Tibial nerve (tissue), 4 donors: Measurements from ENCODE around the gene MED22. TPM values are rescaled to one million over a fixed set of nuclear protein-coding genes. Genes with fewer than 3 reads are reported as not detected.

Experiments
- DNase-seq, 2 donors: peaks; one replicate each; pipeline ENCODE4 v3.0.0-alpha.2; 2019; ENCODE audit warnings: low spot score in 2 of 2
- H3K27ac ChIP-seq, 4 donors: fragments of 200-600 bp; sonication (generic) in 3 of 4; one replicate each; pipeline ENCODE4 v1.5.1; 2017 to 2019; ENCODE audit warnings: mild to moderate bottlenecking in 1 of 4
- H3K27me3 ChIP-seq, 2 donors: fragments of 200-600 bp; sonication (generic) in 1 of 2; one replicate each; pipeline versions ENCODE4 v1.5.1 to v1.6.0; 2017 to 2019
- H3K36me3 ChIP-seq, 3 donors: fragments of 200-600 bp; sonication (generic); one replicate each; pipeline ENCODE4 v1.5.1; 2018 to 2019
- H3K4me1 ChIP-seq, 4 donors: fragments of 200-600 bp; sonication (generic) in 3 of 4; one replicate each; pipeline ENCODE4 v1.5.1; 2017 to 2019
- H3K4me3 ChIP-seq, 4 donors: fragments of 200-600 bp; sonication (generic) in 3 of 4; one replicate each; pipeline ENCODE4 v1.5.1; 2017 to 2019; ENCODE audit warnings: mild to moderate bottlenecking in 1 of 4, moderate library complexity in 1 of 4
- H3K9me3 ChIP-seq, 4 donors: fragments of 200-600 bp; sonication (generic) in 3 of 4; one replicate each; pipeline ENCODE4 v1.5.1; 2017 to 2019
- EP300 ChIP-seq, 2 donors: sonication (generic); formaldehyde crosslinking; IDR thresholded peaks; one replicate each; pipeline ENCODE4 v1.6.1; 2017; ENCODE audit warnings: antibody characterized with exemption in 2 of 2, mild to moderate bottlenecking in 1 of 2
- POLR2A ChIP-seq, 2 donors: fragments of 450-650 bp; IDR thresholded peaks; one replicate each; pipeline ENCODE4 v1.6.1; 2017; ENCODE audit warnings: antibody characterized with exemption in 2 of 2, mild to moderate bottlenecking in 2 of 2, moderate library complexity in 2 of 2
- WGBS, 2 donors: methylation state at CpG; one replicate each; pipeline ENCODE4 v1.1.5; 2018; 5-methylcytosine and 5-hydroxymethylcytosine counted together
- total RNA-seq, 4 donors: library from RNA; depleted of rRNA; stranded (reverse); fragments of >200 nt; gene quantifications; one replicate each; pipeline ENCODE4 v1.1.0, GENCODE V29; 2016
- TF ChIP-seq, protein P1 (sequence below), 5 experiments: fragments of 200-600 bp in 3 of 5; fragments of 450-650 bp in 2 of 5; sonication (generic) in 3 of 5; IDR thresholded peaks; one replicate each; pipeline ENCODE4 v1.5.1; 2016 to 2019; ENCODE audit warnings: antibody characterized with exemption in 5 of 5, mild to moderate bottlenecking in 3 of 5, moderate library complexity in 2 of 5

The MED22 gene
- total RNA-seq, 4 donors from 2014 or later: 29.3 to 63.6 (median 39.2) TPM

DNA sequence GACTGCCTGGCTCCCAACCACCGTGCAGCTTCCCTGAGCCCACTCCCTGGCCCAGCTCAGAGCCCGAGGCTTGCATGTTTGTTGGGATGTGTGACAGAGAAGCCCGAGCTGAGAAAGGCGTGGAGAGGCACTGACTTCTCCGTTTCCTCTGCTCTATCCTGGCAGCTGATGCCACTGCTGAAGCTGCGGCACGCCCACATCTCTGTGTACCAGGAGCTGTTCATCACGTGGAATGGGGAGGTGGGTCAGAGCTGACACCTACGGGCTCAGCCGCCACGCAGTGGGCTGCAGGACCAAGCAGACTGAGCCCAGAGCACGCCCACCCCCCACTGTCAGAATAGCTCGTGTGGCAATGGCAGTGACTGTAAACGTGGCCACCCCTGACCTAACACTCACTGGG, 37.5 kb upstream of the MED22 start:
- Histone ChIP-seq H3K27ac (no peak overlapping the region), H3K27me3 (no peaks in the 10 kb centered on the region), H3K36me3 (no peaks in the 10 kb centered on the region), H3K9me3 (no peaks in the 10 kb centered on the region), H3K4me3 (no peak overlapping the region), H3K4me1 (no peaks in the 10 kb centered on the region)
- WGBS, 2 donors: 86 to 88% methylated on average over 13 to 14 of the region's 14 CpGs
- TF ChIP-seq EP300 (IDR thresholded peaks at IDR 0.05) (no peak), POLR2A (IDR thresholded peaks at IDR 0.05) (no peak)
- TF ChIP-seq, protein P1, sequence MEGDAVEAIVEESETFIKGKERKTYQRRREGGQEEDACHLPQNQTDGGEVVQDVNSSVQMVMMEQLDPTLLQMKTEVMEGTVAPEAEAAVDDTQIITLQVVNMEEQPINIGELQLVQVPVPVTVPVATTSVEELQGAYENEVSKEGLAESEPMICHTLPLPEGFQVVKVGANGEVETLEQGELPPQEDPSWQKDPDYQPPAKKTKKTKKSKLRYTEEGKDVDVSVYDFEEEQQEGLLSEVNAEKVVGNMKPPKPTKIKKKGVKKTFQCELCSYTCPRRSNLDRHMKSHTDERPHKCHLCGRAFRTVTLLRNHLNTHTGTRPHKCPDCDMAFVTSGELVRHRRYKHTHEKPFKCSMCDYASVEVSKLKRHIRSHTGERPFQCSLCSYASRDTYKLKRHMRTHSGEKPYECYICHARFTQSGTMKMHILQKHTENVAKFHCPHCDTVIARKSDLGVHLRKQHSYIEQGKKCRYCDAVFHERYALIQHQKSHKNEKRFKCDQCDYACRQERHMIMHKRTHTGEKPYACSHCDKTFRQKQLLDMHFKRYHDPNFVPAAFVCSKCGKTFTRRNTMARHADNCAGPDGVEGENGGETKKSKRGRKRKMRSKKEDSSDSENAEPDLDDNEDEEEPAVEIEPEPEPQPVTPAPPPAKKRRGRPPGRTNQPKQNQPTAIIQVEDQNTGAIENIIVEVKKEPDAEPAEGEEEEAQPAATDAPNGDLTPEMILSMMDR (IDR thresholded peaks at IDR 0.05): no peak
- no peak for DNase-seq

DNA sequence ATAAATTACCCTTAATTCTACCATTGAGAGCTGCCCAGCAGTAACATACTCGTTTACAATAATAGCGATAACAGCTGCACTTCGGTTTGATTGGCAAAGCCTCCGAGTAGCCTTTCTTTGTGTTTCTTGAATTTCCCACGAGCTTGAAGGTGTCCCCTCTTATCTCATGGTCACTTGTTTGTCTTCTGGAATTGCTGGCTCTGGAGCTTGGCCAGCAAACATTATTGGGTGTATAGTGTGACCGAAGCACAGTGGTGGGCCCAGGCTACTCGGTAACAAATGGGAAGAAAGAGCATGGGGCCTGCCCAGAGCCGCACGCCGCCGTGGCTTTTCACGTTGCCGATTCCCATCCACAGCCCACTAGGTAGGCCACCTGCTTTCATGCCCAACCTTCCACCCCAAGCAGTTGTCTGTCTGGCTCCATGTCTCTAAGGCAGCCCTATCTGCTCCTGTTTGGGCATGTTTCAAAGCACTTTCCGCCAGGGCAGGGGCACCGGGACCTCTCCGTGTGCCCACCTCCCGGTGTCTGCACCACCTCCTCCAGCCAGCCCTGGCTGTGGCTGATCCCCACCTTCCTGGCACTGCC, 36.9 kb upstream of the MED22 start:
- TF ChIP-seq POLR2A (IDR thresholded peaks at IDR 0.05) (no peak), EP300 (IDR thresholded peaks at IDR 0.05) (no peak)
- TF ChIP-seq, protein P1 (IDR thresholded peaks at IDR 0.05): no peak
- H3K27me3 ChIP-seq: no peaks in the 10 kb centered on the region
- DNase-seq: no peak
- no peaks in the 10 kb centered on the region for H3K9me3 ChIP-seq
- 86 to 90% methylated on average over 17 of the region's 17 CpGs for WGBS, 2 donors
- H3K4me3 ChIP-seq: no peak overlapping the region
- no peaks in the 10 kb centered on the region for H3K36me3 ChIP-seq
- H3K27ac ChIP-seq: no peak overlapping the region
- no peaks in the 10 kb centered on the region for H3K4me1 ChIP-seq

DNA sequence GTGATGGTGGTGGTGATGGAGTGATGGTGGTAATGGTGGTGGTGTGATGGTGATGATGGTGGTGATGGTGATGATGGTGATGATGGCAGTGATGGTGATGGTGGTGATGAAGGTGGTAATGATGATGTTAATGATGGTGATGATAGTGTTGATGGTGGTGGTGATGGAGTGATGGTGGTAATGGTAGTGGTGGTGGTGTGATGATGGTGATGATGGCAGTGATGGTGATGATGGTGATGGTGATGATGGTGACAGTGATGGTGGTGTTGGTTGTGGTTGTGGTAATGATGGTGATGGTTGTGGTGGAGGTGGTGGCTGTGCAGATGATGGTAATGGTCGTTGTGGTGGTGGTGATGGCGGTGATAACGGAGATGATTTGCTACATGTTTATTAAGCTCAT, 35.5 kb upstream of the MED22 start:
- Histone ChIP-seq H3K9me3 (no peaks in the 10 kb centered on the region), H3K4me3 (no peak overlapping the region), H3K36me3 (no peaks in the 10 kb centered on the region), H3K27ac (no peak overlapping the region), H3K4me1 (peaks cover 0 to 7% (median 0%) of the 10 kb centered on the region in 4 donors), H3K27me3 (no peaks in the 10 kb centered on the region)
- no peak for TF ChIP-seq EP300 (IDR thresholded peaks at IDR 0.05)
- TF ChIP-seq, protein P1 (IDR thresholded peaks at IDR 0.05): no peak
- TF ChIP-seq POLR2A (IDR thresholded peaks at IDR 0.05): no peak
- WGBS, 2 donors: 93 to 99% methylated on average over 3 of the region's 3 CpGs
- DNase-seq: no peak

DNA sequence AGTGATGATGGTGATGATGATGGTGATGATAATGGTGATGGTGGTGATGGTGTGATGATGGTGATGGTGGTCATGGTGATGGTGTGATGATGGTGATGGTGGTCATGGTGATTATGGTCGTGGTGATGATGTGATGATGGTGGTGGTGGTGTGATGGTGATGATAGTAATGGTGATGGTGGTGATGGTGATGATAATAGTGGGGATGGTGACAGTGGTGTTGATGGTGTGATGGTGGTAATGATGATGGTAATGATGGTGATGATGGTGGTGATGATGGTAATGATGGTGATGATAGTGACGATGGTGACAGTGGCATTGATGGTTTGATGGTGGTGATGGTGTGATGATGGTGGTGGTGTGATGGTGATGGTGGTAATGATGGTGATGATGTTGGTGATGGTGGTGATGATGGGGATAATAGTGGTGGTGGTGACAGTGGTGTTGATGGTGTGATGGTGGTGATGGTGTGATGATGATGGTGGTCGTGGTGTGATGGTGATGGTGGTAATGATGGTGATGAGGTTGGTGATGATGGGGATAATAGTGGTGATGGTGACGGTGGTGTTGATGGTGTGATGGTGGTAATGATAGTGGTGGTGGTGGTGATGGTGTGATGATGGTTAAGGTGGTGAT, 34.7 kb upstream of the MED22 start:
- peaks cover 0 to 5% (median 0%) of the 10 kb centered on the region in 4 donors for H3K9me3 ChIP-seq

DNA sequence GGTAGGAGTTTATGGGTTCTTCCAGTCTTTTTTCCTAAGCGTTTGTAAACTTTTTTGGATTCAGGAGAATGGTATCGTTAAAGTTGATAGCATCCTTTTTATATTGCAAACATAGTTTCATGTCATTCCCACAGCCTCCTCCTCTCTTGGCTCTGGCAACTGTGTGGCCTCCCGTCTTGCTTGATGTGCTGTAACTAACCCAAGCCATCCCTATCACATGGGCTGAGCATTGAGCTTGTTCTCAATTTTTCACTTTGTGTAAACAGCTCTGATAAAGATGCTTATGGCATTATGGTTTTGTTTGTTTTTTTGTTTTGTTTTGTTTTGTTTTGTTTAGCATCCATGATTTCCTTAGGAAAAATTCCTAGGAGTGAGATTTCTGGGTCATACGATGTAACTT, 32.8 kb upstream of the MED22 start:
- Histone ChIP-seq H3K4me1 (peaks cover 0 to 16% (median 3%) of the 10 kb centered on the region in 4 donors), H3K9me3 (peaks cover 0 to 5% (median 0%) of the 10 kb centered on the region in 4 donors), H3K36me3 (no peaks in the 10 kb centered on the region), H3K27ac (no peak overlapping the region), H3K4me3 (no peak overlapping the region), H3K27me3 (no peaks in the 10 kb centered on the region)
- whole genome bisulfite sequencing, 2 donors: 77 to 84% methylated on average over 4 of the region's 4 CpGs
- TF ChIP-seq, protein P1 (IDR thresholded peaks at IDR 0.05): no peak
- TF ChIP-seq POLR2A (IDR thresholded peaks at IDR 0.05) (no peak), EP300 (IDR thresholded peaks at IDR 0.05) (no peak)
- DNase-seq: no peak

More for the DNA sequence above, 34.7 kb upstream of the MED22 start:
- no peak overlapping the region for H3K4me3 ChIP-seq
- TF ChIP-seq EP300 (IDR thresholded peaks at IDR 0.05) (no peak), POLR2A (IDR thresholded peaks at IDR 0.05) (no peak)
- TF ChIP-seq, protein P1 (IDR thresholded peaks at IDR 0.05): no peak
- H3K27me3 ChIP-seq: no peaks in the 10 kb centered on the region
- no peak for DNase-seq
- 91 to 96% methylated on average over 4 of the region's 4 CpGs for WGBS, 2 donors
- no peak overlapping the region for H3K27ac ChIP-seq
- H3K36me3 ChIP-seq: no peaks in the 10 kb centered on the region
- peaks cover 0 to 7% (median 0%) of the 10 kb centered on the region in 4 donors for H3K4me1 ChIP-seq
